Muscle of arm (tissue), 12 donors: Measurements from ENCODE around the gene ICE2. TPM values are rescaled to one million over a fixed set of nuclear protein-coding genes. Genes with fewer than 3 reads are reported as not detected.
A peak's percentile ranks its signal among the peaks of the same experiment; 100 is the strongest.
"Not testable (repeated sequence)": the region's sequence is repeated elsewhere in the genome, so short reads cannot be mapped to it uniquely, and the experiment has no call there.

Experiments used
- DNase-seq: peaks from one replicate; pipeline ENCODE4 v3.0.0-alpha.2; 2013
- polyA plus RNA-seq, 12 donors: library from polyadenylated mRNA; unstranded; fragments of 120-200 nt; gene quantifications; one replicate each; pipeline ENCODE4 v1.2.1, GENCODE V29; 2013; ENCODE audit not compliant: insufficient read length in 12 of 12

Gene ICE2
- polyA plus RNA-seq, 12 donors = 31.8 to 58.6 (median 46.4) TPM; not detected in 1

DNA sequence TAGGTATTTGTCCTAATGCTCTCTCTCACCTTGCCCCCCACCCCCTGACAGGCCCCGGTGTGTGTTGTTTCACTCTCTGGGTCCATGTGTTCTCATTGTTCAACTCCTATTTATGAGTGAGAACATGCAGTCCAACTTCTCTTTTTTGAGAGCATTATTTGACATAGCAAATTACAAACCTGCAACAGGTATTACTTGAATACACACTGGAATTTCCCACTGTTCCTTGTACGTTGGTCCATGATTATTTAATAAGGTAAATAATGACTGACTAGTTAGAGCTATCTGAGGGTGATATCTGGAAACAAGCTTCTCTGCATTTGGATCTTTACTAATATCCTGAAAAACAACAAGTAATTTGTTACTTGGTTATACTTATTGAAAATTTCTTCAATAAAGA, 24.1 kb downstream of the ICE2 start:
- DNase-seq = no peak

DNA sequence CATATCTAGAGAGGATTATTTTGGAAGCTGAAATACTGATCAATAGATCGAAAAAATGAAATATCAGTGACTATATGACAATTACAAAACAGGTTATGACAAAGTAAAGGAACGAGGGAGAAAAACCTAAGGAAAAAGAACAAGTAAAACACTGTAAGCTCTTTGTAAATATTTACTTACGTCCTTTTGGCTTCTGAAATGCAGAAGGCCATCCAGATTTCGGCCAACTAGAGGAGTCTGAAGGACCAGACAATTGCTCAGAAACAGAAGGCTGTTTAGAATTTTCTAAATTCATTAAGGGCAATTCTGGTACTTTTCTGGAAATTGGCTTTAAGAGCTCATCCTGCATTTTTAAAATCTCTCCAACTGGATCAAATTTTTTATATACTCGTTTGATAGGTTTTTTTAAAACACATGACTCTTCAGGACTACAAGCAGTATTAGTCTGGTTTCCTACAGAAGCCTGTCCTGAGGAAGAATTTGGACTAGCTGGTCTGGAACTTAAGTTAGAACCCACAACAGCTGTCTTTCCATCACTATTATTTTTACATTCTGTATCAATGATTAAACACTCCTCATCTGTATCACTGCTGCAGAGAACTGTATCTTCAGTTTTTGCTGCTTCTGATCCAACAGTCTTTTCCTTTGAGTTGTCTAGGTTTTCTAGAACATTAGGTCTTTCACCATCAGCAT, 30.1 kb downstream of the ICE2 start:
- DNase-seq = no peak

DNA sequence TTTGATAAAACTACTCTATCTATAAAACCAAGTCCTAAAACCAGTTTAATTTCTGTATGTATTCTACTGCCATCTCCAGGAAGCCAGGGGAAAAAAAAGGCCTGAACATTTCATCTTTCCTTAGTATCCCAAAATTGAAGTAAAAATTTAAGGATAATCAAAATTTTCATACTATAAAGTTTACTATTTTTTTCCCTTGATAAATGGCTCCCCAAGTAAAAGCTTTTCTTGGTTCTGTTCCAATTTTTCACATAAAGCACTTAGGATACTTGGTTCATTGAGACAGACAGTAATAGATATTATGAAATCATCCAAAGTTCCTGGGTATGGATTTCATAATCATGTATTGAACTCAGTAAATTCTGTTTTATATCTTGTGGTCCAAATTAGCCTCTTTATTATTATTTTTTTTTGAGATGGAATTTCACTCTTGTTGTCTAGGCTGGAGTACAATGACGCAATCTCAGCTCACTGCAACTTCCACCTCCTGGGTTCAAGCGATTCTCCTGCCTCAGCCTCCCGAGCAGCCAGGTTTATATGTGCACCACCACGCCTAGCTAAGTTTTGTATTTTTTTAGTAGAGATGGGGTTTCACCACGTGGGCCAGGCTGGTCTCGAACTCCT, 34.5 kb downstream of the ICE2 start:
- DNase-seq = no peak

DNA sequence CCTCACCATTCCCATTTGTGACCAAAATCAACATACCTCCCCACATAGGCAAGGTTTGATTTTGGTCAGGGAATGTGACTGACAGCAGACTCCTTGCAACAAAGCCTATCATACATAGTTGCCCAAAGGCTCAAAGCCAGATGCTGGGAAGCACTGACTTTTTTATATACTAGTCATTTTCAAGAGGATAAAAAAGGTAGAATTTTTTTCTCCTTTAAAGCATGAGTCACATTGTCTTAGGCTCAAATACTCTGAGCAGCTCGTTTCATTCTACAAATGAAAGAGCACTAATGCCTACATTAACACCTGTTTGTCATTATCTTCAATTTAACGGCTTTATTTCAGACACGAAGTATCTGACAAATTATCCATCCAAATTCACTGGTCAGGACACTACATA, 36.2 kb downstream of the ICE2 start:
- no peak for DNase-seq

DNA sequence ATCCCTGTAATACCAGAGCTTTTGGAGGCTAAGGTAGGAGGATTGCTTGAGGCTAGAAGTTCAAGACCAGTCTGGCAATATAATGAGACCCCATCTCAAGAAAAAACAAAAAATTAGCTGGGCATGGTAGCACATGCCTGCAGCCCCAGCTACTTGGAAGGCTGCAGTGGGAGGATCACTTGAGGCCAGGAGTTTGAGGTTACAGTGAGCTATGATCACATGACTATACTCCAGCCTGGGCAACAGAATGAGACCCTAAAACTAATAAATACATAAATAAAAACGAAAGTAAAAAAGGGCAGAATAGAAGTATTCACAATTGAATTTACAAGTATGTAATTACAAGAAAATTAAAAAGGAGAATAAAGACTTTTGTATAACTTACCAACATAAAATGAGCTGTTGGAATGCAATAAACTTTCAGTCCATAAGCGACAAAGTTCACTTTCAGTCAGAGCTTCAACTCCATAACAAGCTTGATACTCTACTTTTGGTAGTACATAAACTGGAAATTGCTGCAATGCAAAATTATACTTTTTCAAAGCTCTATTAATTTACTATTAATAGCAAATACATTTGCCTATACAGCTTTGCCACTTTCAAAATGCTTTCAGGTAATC, 36.8 kb downstream of the ICE2 start:
- DNase-seq = no peak

DNA sequence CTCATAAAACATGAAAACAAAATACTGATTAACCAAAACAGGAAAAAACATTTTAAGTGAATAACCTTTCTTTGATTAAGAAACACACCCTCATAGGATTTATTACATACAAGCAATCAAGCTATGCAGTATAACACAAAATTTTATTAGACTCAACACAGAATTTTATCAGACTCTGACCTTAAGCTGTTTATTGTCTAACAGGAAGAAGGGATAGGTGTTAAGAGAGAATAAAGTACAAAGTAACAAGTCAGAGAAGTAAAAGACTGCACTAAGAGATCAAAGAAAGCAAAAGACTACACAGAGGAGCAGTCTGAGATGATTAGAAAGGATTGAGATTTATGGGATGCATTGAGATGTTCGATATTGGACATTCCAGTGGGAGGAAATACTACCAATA, 37.6 kb downstream of the ICE2 start:
- DNase-seq = no peak

DNA sequence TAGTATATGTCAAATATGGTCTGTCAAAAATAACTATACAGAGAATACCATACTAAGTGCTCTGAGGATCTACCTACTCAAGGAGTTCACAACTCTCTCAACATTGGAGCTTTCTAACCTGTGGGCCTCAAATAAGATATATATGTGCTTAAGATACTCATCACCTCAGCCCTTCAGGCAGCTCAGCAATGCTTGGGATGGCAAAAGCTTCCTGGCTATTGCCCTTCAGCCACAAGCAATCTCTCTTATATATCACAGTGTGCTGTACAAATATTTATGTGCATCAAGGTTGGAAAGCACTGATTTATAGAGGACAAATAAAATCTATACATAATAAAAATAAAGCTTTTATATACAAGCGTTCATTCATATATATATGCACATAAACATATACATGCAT, 40.3 kb downstream of the ICE2 start:
- DNase-seq = no peak

DNA sequence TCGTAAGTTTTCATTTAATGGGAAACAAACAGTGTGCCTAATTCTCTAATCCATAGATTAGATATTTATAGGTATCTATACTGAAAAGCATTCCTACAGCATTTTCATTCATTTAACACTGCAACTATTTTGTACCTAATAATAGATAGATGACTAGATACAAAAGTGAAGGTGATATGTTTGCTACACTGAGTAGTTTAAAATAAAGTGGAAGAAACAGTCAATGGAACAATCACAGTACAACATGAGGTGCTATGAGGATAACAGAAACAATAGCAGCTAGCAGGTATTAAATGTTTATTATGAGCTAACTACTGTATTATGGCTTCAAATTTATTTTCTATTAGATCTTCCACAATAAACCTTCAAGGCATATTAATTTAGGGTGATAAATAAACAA, 50.0 kb downstream of the ICE2 start:
- DNase-seq = no peak

DNA sequence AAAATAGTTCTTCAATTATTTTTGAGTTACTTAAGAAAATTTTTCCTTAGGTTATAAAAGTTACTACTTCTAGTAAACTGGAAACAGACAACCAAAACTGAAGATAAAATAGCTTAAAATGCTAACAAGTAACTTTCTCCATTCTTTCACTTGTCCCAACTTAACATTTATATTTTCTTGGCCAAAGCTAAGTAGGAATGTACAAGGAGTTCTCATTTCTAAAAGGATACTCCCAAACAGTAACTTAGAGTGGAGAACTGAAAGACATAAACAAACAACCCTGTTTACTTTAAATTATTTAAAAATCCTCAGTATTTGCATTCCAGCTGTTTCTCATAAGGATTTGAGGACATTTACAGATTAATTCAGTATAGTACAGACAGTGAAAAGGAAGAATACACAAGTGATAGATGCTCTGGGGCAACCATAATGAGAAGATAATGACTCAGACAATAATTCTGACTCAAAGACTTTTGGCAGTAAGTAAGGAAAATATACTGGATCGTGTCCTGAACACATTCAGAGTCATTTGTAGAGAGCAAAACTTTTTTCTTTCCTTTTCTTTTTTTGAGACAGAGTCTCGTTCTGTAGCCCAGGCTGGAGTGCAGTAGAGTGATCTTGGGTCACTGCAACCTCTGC, 52.0 kb downstream of the ICE2 start:
- peak; percentile 82 for DNase-seq

DNA sequence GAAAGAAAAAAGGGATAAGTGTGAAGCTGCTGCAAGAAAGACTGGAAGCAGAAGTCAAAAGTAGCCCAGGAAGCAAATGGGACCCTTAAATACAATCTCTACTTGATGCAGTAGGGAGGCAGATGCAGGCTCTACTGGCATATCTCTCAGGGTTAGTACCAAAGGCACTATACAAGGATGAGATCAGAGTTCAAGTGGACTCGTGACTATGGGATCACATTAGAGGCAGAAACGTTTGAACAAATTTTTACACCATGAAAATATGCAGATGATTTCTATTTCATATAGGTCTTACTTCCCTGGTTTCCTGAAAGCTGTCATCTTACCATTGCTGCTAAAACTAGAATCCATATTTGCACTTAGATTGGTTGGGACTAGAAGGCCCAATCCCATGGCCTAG, 53.5 kb downstream of the ICE2 start:
- DNase-seq = no peak

DNA sequence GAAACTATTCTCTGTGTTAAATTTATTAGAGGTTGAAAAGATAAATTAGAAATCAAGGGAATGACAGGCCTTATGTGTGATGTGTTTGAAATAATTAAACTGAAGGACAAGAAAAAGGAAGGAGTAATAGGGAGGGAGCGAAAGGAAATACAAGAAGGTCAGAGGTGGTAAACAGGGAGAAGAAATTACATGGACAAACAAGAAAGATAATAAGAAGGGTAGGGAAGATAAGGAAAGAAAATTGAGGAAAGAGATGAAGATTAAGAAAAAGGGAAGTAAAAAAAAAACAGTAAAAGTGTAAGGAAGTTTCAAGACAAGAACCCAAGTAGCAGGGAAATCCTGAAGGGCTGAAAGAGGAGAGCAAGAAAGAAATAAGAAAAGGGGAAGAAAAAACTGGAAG, 54.9 kb downstream of the ICE2 start:
- no peak for DNase-seq

DNA sequence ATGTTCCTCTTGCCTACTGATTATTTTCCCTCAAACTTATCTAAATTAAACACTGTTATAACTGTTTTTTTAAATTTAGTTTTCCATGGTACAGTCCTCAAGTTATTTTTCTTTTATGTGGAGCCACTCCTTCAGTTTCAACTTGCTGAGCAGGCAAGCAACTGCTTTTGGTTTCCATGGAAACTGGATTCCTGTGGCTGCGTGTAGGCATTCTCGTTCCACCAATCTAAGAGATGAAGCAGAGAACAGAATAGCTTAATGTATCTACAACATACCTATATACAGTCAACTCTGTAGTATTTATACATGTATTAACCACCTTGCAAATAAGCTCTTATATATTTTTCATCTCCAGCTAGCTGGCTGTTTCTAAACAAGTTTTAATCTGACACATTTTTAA, 55.4 kb downstream of the ICE2 start:
- DNase-seq = no peak

DNA sequence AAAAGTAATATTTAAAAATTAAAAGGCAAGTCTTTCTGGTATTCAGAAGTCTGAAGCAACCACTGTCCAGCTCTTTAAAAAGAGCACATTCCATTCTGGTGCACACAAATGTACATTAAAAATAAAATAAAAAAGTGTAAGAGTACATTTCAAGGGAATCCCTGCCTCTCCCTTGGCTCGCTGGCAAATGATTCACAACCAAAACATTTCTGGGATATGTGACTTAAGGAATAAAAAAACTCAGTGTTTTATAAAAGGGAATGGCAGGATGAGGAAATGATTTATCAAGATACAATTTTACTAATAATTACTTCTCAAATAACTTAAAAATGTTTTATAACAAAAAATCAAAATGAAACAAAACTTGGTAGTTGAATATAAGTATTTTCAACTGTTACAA, 57.4 kb downstream of the ICE2 start:
- no peak for DNase-seq

DNA sequence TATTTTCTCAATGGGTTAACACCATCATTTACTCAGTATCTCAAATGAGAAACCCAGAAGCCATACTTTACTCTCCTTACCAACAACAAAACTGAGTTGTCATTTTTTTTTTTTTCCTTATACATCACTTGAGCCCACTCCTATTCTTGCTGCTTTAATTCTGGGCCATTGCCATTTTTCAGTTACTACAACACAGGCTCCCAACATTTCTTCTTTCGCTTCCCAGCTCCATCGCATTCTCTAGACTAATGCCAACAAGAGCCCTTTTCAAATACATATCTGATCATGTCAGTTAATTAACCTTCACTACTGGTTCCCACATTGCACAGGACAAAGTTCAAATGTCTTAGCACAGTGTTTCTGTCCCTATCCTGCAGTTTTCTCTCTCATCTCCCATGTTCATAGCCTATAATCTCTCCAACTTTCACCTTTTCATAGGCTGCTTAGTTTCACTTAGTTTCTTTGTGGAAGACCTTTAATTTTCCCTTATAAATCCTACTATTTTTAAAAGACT, 58.7 kb downstream of the ICE2 start:
- no peak for DNase-seq

DNA sequence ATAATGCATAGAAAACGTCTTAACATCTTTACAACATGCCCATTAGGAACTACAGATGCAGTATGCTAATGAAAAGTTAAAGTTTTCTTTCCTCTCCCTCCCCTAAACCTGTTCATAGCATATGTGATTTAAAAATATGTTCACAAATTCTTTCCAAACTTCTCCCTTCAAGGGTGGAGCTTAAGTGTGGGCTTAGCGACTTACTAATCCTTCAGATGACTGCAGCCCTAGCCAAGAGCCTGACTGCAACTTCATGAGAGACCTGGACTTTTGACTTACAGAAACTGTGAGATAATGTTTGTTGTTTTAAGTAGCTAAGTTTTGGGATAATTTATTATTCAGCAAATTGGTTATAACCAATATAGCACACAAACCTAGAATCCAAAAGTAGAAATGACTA, 59.2 kb downstream of the ICE2 start:
- no peak for DNase-seq

DNA sequence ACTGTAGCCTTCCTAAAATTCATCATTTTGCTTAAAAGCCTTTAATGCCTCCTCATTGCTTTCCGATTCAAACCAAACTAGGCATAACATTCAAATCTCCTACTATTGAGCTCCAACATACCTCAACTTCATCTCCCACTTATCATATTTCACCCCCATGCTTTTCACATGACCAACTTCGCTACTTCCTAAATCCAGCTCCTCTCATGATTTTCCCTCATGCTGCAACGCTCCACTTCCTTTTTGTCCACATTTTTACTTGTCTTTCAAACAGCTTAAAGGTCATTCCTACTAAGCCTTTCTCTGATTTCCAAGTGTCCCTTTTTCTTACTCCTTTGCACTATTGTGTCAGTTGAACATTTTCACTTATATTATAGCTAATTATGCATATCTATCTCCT, 60.8 kb downstream of the ICE2 start:
- DNase-seq = no peak

DNA sequence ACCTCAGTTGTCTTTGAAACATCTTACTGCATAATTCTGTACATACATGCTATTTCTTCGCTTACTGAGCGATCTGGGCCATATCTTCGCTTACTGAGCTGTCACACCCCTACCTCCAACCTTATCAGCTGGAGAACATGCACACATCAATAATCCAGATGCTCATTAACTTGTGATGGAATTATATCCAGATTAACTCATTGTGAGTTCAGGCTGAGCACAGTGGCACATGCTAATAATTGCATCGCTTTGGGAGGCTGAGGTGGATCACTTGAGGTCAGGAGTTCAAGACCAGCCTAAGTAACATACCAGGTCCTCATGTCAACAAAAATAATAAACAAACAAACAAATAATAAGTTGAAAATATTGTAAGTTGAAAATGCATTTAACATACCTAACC, 61.8 kb downstream of the ICE2 start:
- DNase-seq = no peak

DNA sequence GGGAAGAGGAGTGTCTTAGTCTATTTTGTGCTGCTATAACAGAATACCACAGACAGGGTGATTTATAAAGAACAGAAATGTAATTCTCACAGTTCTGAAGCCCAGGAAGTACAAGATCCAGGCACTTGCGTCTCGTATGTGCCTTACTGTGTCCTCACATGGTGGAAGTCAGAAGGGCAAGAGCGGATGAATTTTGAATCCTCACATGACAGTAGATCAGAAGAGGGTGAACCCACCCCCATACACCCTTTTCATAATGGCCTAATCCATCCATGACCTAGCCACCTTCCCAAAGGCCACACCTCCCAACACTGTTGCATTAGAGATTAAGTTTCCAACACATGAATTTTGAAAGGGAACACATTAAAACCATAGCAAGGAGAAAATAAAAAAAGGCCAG, 62.5 kb downstream of the ICE2 start:
- no peak for DNase-seq

DNA sequence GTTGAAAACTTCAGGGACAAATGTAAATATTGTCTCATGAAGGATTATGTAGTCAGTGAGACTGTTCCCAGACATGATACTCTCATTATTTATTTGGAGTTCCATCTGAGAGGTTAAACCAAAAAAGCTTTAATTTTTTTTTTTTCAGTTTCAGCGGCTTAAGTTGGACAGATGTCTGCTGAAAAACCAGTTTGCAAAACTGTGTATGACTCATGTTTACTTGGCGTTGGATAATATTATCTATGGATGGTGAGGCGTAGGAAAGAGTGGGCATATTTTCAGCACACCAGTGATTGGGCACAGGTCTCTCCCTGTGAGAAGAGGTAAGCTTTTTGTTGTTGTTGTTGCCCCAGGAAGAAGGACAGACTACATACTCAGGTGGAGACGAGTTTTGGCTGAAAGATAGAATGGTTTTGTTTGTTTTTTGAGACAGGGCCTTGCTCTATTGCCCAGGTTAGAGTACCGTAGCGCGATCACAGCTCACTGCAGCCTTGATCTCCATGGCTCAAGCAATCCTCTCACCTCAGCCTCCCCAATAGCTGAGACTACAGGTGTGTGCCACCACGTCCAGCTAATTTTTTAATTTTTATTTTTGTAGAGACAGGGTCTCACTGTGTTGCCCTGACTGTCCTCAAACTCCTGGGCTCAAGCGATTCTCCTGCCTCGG, 64.8 kb downstream of the ICE2 start:
- no peak for DNase-seq

DNA sequence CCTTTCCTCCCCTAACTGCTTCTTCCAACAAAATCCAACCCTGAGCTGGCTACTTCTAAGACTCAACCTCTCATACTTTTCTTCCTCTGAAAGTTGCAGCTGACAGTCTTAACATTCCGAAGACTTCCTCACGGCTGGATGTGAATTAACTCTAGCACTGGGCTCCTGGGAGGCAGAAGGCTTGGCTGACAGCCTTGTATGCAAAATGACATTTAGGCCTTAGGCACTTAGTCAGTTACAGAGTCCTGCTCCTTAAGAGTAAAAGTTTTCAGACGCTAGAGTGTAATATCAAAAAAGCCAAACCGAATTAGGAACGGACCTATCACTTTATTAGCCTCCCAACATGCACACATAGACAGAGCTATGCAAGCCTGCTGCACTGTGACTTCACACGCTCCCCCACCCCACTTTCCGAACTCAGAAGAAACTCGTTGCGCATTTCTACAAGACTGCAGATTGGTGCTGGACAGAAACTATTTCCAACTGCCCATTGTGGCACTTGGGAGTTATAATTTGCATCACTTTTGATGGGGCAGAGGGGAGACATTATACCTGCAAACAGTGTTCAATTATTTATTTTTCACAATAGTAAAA, 65.6 kb downstream of the ICE2 start:
- no peak for DNase-seq

DNA sequence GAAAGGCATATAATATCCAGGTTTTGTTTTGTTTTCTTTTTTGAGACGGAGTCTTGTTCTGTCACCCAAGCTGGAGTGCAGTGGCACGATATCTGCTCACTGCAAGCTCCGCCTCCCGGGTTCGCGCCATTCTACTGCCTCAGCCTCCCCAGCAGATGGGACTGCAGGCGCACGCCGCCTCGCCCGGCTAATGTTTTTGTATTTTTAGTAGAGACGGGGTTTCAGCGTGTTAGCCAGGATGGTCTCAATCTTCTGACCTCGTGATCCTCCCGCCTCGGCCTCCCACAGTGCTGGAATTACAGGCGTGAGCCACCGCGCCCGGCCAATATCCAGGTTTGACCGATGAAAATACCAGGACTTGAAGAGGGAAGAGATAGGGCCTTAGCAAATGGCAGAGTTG, 66.1 kb downstream of the ICE2 start:
- DNase-seq = not testable (repeated sequence)
